ENCODE measurements around the gene RELT. TPM values are rescaled to one million over a fixed set of nuclear protein-coding genes. Genes with fewer than 3 reads are reported as not detected.

Gene RELT
- polyA plus RNA-seq, 10 donors = 2.3 to 4.0 (median 3.2) TPM

DNA sequence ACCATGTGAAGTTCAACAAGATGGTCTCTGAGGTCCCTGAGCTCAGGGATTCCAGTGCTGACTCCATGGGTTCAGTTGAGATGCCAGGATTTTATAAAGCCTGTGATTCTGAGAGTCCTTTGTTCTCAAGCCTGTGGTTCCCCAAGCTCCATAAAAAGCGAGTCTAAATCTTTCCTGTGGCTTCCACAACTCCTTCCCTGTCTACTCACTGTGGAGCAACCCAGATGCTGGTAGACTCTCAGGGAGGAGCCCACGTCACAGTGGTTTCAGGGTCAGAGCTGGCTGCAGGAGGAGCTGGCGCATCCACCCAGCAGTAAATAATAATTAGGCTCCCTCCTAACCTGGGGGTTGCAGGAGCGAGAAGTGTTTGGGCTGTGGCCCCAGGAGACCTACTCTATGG, 2.0 kb upstream of the RELT start:
- no peak for DNase-seq

DNA sequence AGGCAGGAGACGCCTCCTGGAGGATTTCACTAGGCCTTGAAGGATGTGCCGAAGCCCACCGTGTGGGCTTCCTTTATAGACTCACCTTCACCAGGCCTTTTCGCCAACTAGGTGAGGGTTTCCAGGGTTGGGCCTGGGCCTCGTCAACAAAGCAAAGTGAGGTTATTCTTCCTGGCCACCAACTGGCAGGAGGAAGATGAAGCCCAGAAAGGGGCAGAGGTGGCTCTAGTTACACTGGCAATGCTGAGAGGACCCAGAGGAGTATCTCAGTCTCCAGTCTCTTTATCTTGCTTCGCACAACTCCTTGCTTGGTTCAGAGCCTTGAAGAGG, 404 bp upstream of the RELT start:
- DNase-seq = no peak

DNA sequence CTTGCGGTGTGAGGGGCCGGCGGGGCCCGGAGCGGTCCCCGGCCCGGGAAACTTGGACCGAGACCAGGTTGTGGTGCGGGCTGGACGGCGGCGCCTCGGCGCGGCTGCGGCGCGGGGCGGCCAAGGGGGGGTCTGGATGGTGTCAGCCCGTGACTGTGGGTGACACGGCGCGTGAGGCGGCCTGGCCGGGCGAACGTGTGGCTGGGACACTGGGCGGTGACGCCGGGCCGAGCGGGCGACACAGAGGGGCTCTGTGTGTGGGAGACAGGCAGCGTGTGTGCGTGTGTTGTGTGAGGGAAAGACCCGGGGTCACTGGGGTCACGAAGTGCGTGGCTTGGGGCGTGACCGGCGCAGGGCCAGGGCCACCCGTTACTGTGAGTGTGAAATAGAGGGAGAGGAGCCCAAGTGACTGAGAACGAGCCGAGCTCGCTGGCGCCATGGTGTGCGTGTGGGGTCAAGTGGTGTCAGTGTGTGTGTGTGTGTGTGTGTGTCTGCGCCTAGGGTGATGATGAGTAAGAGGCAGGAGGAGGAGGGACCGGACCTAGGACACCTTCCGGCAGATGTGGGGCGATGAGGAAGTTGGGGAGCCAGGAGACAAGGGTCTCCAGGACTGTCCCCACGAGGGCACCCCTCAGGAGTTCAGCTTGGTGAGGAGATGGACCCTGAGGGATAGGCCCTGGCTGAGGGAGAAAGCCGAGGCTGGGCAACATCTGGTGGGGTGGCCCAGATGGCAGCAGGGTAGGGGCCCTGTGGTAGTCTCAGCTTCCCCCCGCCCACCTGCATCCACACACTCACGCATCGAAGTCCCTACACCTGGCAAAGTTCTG, 817 bp downstream of the RELT start:
- DNase-seq = peak; percentile 42 to 71 (median 45)

DNA sequence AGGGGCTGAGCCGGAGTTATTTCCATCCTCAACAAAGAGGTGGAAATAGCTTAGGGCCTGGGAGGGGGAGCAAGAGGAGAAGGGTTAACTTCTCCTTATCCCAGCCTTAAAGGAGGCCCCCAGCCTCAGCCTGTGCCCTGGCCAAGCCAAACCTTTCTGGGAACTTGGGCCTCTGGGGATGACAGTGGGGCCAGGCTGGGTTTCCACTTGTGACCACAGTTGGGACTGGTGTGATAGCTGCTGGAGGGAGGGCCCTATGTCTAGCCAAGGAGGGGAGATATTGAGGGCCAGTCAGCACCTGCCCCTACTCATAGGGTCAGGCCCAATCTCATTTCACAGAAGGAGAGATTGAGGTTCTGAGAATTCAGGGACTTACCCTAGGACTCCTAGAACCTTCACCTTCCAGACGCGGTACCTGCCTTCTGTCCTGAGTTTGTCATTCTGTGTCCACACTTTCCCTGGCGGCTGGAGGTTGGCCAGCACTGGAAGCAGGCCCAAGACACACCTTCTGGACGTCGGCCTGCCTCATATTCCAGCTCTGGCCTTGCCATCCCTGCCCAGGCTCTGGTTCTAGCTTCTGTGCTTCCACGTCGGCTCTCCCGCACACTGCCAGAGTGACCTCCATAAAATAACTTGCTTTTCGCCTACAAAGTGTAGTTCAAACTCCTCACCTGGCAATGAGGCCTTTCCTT, 3.1 kb downstream of the RELT start:
- no peak for DNase-seq

DNA sequence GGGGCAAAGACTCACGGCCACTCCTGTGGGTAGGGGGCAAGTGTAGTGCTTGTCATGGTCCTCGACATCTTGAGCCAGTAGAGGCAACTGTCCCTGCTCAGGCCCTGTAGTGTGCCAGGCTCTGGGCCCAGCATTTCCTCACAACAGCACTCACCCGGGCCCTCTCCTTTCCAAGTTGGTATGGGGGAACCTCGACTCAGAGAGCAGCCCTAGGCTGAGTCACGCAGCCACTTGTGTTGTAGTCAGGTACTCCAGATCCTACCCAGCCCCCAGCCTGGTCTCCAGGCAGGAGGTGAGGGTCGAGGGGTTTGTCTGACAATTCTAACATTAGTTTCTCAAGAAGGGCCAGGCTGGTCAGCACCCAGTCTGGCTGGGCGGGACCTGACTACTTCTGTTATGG, 4.1 kb downstream of the RELT start:
- DNase-seq = no peak

DNA sequence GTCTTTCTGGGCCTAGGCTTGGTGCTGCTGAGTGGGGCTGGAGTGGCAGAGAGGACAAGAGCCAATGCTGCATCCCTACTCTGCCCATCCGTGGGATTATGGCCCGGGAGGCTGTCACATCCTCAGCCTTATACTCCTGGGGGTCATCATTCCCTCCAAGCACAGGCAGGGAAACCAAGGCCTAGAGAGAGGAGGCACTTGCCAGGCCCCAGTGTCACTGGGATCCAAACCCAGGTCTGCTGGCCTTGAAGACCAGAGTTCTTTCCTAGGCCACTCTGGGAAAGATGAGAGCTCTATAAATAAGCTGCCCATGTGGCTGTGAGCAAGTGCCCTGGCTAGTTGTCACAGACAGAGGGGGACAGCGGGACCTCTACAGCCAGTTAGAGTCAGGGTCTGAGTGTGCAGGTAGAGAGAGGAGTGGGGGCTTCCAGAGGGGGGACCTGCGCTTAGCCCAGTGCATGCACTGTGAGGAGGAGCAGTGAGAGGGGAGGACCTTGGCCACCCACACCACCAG, 4.8 kb downstream of the RELT start:
- no peak for DNase-seq

DNA sequence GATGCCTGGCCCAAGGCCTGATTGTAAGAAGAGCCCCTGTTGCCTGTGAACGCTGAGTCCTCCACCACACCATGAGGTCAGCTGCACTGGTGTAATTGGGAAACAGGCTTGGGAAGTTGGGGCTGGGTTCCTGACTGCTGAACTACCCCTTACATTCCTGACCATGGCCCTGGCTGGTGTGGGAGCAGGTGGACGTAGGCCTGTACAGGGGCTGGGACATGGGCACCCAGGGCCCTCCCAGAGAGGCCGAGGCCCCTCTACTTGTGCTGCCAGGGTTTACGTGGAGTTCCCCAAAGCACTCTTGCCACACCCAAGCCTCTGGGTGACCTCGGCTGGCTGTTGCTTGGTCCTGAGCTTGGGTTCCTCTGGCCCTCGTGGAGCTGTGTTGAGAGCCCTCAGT, 5.4 kb downstream of the RELT start:
- DNase-seq = no peak

DNA sequence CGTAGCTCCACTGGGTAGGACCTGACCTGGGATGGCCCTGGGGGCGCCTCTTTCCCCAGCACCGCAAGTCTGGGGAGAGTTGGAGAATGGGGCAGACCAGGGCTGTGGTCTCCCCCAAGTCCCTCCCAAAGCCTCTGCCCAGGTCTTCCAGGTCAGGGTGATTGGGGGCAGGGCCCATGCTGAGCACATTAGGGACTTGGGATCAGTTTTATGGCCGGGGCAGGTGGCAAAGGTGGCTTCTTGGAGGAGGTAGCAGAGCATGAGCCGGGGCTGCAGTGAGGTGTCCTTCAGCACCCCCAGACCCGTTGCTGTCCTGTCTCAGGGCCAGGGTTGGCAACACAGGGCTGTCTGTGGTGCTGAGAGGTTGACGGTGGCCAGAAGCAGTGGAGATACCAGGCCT, 6.0 kb downstream of the RELT start:
- no peak for DNase-seq

DNA sequence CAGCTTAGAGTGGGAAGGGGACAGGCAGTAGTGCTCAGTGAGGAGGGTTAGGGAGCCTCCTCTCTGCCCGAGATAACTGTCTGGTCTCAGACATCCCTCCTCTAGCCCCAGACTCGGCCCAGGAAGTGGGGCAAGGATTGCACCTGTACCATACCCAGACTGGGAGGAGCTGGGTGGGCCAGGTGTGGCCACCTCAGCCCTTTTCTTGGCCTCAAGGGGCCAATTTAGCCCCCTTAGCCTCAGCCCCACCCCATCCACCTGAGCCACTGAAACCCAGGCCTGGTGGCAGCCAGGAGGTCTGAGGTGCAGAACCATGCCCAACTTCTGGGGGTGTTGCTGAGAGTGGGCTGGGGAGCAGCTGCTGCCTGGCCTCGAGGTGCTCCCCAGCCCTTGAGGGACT, 6.5 kb downstream of the RELT start:
- no peak for DNase-seq

DNA sequence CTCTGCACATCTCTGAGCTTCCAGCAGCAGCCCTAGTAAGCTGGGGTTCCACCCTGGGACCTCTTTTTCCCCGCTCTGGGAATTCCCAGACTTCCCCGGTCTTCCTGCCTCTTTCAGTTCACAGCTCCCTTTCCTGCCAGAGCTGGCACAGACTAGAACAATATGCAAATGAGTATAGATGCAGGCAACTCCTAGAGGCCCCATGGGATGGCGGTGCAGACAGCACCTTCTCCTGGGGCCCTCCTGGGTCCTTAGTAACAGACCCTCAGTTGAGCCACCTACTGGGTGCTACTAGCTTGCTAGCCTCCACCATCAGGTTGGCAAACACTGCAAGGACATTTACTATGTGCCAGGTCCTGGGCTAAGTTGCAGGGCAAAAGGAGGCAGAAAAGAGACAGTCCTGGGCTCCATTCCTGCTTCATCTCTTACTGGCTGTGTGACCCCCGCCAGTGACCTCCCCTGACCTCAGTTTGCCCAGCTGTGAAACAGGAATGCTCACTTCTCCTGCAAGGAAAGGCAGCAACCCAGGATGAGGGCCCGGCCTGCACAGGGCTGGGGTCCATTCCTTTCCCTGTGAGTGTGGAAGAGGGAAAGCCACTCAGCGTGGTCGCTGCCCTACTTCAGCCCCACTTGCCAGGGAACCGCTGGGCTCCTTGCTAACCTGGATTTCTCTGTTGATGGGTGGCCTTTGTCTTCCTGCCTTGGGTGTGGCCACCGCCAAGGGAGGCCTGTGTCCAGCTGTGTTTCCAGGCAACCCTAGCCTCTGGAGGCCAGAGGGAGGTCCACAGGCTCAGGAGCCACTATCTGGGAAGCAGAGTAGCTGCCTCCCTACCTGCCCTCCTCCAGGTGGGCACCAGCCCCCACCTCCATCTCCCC, 7.3 kb downstream of the RELT start:
- no peak for DNase-seq

DNA sequence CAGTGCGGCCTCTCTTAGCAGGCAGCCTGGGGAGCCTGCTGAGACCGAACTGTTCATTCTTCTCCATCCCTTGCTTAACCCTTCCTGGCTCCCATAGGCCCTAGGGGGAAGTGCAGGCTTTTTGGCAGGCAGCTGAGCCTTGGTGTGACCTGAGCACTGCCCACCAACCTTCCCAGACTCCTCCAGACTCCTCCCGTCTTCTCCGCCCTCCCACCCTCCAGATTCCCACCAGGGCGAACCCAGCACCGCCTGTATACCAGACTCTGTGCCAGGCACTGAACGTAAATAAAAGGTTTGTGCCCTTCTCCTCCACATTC, 7.9 kb downstream of the RELT start:
- DNase-seq = no peak

DNA sequence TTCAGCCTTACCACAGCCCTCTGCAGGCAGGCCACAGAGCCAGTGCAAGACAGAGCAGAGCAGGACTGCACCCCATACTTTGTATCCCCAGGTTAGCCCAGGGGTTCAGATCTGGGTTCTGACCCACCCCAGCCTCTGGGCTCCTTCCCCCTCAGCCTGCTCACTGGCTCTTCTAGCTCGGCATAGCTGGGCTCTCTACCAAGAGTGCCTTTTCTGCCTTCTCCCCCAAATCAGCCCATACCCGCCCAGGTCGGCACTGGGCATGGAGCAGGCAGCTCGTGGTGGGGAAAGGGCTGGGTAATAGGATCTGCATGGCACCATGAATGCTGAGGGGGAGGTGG, 8.3 kb downstream of the RELT start:
- no peak for DNase-seq

DNA sequence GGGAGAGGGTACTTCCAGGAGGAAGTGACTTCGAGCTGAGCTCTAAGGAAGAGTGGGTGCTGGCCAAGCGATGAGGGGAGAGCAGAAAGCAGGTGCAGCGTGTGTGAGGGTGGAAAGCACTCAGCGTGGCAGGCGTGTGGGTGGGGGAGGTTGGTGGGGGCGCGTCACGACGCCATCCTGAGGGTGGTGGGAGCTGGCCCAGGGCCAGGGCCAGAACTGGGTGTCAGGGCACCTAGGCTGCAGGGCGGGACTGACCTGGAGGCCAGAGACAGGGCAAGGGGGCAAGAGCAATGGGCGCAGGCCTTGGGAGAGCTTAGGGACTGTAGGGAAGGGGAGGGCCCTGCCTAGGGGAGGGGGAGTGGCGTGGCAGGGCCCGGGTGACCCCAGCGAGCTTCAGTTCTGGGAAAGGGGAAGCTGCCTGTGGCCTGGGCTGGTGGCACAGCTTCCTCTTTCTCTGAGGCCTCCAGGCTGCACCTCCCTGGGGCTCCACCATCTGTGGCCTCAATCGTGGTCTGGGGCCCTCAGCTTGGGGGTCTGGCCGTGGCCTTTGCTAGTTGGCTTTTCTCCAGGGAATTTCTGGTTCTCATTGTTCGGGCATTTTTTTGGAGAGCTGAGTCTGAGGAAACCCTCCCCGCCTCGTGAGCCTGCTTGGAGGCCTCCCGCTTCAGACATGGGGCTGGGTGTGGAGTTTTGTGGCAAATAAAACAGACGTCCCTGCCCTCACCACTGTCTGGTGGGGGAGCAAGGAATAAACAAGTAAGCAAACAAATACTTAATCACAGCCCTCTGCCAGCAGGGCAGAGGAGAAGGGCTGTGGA, 8.9 kb downstream of the RELT start:
- DNase-seq = peak in 2 of 3 donors; percentile 36 to 60

DNA sequence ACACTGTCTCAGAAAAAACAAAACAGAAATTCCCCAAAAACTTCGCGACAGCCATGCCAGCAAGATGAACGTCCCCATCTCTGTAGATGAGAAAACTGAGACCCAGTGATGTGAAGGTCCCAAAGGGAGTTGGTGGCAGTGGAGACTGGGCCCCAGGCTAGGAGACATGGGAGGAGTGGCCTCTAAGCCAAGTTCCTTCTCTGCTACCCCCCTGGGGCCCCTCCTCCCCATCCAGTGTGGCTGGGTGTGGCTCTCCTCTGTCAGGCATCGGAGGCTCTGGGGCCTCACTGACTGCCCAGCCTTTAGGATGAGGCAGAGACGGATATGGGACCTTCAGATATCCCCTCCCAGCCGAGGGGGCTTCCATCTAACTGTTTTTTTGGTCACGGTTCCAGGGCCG, 9.8 kb downstream of the RELT start:
- no peak for DNase-seq

DNA sequence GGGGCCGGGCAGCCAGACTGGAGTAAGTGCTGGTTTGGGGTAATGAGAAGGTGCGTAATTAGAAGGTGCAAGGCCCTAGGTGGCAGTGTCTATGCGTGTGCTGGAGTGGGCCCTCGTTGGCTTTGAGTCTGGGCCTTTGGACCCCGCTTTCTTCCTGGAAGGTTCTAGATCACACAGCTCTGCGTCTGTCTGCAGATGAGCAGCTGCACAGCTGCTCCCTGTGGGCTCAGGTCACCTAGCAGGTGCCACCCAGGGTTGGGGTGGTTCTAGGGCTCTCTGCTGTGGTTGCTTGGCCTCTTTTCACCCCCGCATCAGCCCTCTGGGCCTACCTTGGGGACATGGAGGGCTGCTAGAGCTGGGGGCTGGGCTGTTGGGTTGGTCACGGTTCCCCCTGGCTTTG, 10.3 kb downstream of the RELT start:
- no peak for DNase-seq

DNA sequence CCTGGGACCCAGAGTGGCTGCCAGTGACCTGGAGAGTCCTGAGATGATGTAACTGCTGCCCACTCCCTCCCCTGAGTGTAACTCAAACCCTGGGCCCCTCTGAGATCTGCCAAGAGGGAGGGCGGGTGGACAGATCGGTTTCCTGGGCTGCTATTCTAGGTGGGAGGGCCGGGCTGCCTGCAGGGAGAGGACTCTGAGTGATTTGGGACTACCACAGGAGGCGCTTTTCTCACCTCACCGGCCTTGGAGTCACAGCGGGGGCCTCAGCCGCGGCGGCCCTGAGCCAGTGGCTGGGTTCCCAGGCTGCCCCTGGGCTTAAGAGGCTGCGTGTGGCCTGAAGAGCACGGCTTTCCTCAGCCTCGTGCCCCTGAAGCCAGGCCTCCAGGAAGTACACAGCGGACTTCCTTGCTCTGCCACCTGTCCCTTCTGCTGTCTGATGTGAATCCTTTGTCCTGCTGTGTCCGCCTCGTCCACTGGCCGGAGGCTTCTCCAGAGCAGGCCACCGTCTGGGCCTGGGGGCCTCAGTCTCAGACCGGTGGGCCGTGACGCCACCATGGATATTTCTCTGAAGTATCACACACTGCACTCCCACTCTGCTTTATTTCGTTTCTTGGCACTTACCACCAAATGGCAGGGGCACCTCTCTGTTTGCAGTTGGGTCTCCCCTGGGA, 11.5 kb downstream of the RELT start:
- peak in 1 of 3 donors; percentile 37 for DNase-seq

DNA sequence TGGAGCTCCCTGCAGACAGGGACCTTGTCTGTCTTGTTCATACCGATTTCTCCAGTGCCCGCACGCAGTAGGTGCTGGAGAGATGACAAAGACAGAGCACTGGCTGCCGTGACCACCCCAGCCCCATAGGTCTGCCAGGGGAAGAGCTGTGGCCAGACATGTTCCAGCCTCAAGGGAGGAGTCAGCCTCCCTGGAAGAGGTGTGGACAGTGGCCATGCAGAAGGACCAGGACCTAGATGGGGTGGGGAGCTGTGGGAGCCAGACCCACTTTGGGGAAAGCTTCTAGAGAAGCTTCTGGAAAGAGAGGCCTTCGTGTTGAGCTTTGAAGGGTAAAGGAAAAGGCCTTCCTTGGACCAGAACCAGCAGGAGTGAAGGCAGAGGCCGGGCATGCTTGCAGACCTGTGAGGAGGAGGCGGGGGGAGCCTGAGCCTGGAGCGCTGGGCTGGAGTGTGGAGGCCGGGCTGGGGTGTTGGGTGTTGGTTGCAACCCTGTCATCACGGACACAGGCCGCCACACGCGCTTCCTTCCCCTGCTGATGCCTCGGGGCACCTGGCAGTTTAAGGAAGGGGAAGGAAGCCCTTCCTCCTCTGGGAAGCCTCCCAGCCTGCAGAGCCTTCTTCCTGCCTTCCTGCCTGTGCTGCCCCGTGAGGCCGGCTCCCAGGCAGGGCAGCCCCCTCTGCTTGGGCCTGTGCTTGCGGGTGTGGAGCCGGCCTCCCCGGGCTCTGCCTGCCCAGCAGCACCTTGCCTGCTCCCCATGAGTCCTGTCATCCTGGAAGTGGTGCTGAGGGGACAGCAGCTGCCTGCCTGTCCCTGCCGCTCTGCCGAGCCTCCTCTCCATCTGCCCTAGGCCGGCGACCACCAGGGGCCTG, 12.3 kb downstream of the RELT start:
- DNase-seq = peak in 1 of 3 donors; percentile 59

DNA sequence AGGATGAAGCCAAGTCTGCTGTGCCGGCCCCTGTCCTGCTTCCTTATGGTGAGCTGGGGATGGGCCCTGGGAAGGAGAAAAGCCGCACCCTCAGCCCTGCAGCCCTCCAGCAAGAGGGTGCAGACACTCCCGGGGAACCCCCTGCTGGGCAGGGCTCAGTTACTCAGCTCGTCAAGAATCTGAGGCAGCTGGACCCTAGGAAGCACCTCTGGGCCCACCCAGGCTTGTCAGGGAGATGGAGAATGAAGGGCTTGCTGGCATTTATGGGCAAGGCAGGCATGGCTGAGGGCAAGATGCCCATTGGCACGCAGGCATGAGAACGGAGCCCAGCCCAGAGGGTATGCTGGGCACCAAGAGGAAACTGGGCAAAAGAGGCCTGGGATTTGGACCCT, 12.9 kb downstream of the RELT start:
- no peak for DNase-seq

DNA sequence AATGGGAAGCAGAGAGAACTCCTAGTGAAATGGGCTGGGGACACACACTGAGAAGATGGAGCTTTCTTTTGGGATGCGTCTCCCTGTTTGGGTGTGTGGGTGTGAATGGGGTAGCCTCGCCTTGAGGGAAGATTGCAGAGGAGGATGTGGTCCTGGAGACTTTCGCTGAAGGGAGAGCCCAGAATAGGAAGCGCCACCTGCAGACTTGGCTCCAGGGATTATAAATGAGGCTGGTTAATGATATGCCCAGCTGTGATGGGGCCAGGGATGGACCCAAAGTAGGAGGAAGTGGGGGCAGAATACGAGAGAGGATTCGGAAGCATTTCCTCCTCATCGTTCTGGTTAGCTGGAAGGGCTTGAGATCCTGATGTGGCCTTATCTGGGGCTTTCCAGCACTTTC, 13.7 kb downstream of the RELT start:
- DNase-seq = no peak
